GM23248 (cell line): Measurements from ENCODE around the gene CDYL. TPM values are rescaled to one million over a fixed set of nuclear protein-coding genes. Genes with fewer than 3 reads are reported as not detected.

Experiments used
- DNase-seq: peaks from one replicate; pipeline ENCODE4 v3.0.0-alpha.2; 2015
- H2AFZ ChIP-seq: fragments of 200-600 bp; sonication (generic); 2 replicates; pipeline ENCODE4 v1.6.1; 2016; ENCODE audit warnings: antibody characterized with exemption
- H3F3A ChIP-seq: fragments of 200-600 bp; sonication (generic); 2 replicates; pipeline ENCODE4 v1.6.1; 2016; ENCODE audit warnings: mild to moderate bottlenecking, antibody characterized with exemption, mixed run types; ENCODE audit not compliant: insufficient read depth
- H3K27ac ChIP-seq: fragments of 200-600 bp; sonication (generic); 2 replicates; pipeline ENCODE4 v1.5.1; 2016; ENCODE audit warnings: mild to moderate bottlenecking
- H3K27me3 ChIP-seq: fragments of 200-600 bp; sonication (generic); replicated peaks from 2 replicates; pipeline ENCODE4 v1.6.1; 2016; ENCODE audit warnings: mild to moderate bottlenecking; ENCODE audit not compliant: insufficient read depth
- H3K36me3 ChIP-seq: fragments of 200-600 bp; sonication (generic); 2 replicates; pipeline ENCODE4 v1.6.1; 2016; ENCODE audit warnings: low read depth, mild to moderate bottlenecking
- H3K4me1 ChIP-seq: fragments of 200-600 bp; sonication (generic); 2 replicates; pipeline ENCODE4 v1.6.1; 2016; ENCODE audit warnings: mild to moderate bottlenecking; ENCODE audit not compliant: insufficient read depth
- H3K4me2 ChIP-seq: fragments of 200-600 bp; sonication (generic); one replicate; pipeline ENCODE4 v1.6.1; 2016; ENCODE audit warnings: mild to moderate bottlenecking; ENCODE audit not compliant: unreplicated experiment
- H3K4me3 ChIP-seq: fragments of 200-600 bp; sonication (generic); 2 replicates; pipeline ENCODE4 v1.5.1; 2016; ENCODE audit warnings: mild to moderate bottlenecking
- H3K79me2 ChIP-seq: fragments of 200-600 bp; sonication (generic); 2 replicates; pipeline ENCODE4 v1.6.1; 2016; ENCODE audit warnings: mild to moderate bottlenecking; ENCODE audit not compliant: insufficient read depth
- H3K9ac ChIP-seq: fragments of 200-600 bp; sonication (generic); 2 replicates; pipeline ENCODE4 v1.6.1; 2016; ENCODE audit warnings: mild to moderate bottlenecking
- H3K9me2 ChIP-seq: fragments of 200-600 bp; sonication (generic); 2 replicates; pipeline ENCODE4 v1.6.1; 2016; ENCODE audit warnings: mixed run types, mild to moderate bottlenecking, moderate library complexity; ENCODE audit not compliant: insufficient read depth
- H3K9me3 ChIP-seq: fragments of 200-600 bp; sonication (generic); one replicate; pipeline ENCODE4 v1.6.1; 2017; ENCODE audit warnings: low read depth
- H4K20me1 ChIP-seq: fragments of 200-600 bp; sonication (generic); 2 replicates; pipeline ENCODE4 v1.6.0; 2016; ENCODE audit not compliant: insufficient read depth
- EZH2 ChIP-seq: fragments of 200-600 bp; sonication (generic); IDR thresholded peaks from 2 replicates; pipeline ENCODE4 v1.6.1; 2018; ENCODE audit warnings: antibody characterized with exemption, mild to moderate bottlenecking; ENCODE audit not compliant: insufficient read depth, poor library complexity, severe bottlenecking
- EZH2phosphoT487 ChIP-seq: fragments of 200-600 bp; sonication (generic); IDR thresholded peaks from 2 replicates; pipeline ENCODE4 v1.6.1; 2018; ENCODE audit warnings: antibody characterized with exemption, moderate library complexity, mild to moderate bottlenecking, low read depth; ENCODE audit not compliant: insufficient read depth
- WGBS, 2 experiments: methylation state at CpG; one replicate each; pipeline ENCODE4 v1.1.6; 2015 to 2017; ENCODE audit warnings: low lambda C conversion rate in 2 of 2, low coverage in 1 of 2; ENCODE audit errors: missing lambda C conversion rate in 2 of 2; 5-methylcytosine and 5-hydroxymethylcytosine counted together
- in situ Hi-C: fragments of 300-500 bp; cut with MboI; formaldehyde crosslinking; loops from 2 replicates; pipeline ENCODE4 v1.15.0; 2020
- polyA plus RNA-seq: library from polyadenylated mRNA; unstranded; fragments of >200 nt; fragmentation: Nextera tagmentation; extraction: Ambion mirVana; gene quantifications from 2 replicates; pipeline ENCODE4 v1.2.1, GENCODE V29; 2016
- total RNA-seq: library from RNA; depleted of rRNA; stranded (reverse); fragments of >200 nt; shearing (Covaris generic); gene quantifications from 2 replicates; pipeline ENCODE4 v1.2.3, GENCODE V29; 2014

Gene CDYL
- total and polyA plus RNA-seq, 2 experiments from 2014 or later = 7.9 to 27.9 TPM

GRCh38 chr6:4924661-4925271 lies 148.6 kb downstream of the CDYL start:
- no peaks in the 10 kb centered on the region for H3K9me2 ChIP-seq
- H3K4me2 ChIP-seq = no peak overlapping the region
- H3K9ac ChIP-seq = no peak overlapping the region
- H3K27me3 ChIP-seq = no peaks in the 10 kb centered on the region
- peaks cover 98% of the 10 kb centered on the region for H3K79me2 ChIP-seq
- H3K36me3 ChIP-seq = no peaks in the 10 kb centered on the region
- no peak overlapping the region for H3K27ac ChIP-seq
- no peak for DNase-seq
- no peaks in the 10 kb centered on the region for H3K9me3 ChIP-seq
- no peak overlapping the region for H2AFZ ChIP-seq
- in situ Hi-C loops = loop anchor here (25.0 kb wide), 1 partner anchor 612 kb away; no protein-coding TSS in a partner anchor
- H4K20me1 ChIP-seq = peaks cover 13% of the 10 kb centered on the region; the same call in 1 of the 2 replicates
- H3K4me1 ChIP-seq = peaks cover 14% of the 10 kb centered on the region
- WGBS, 2 experiments = 98 to 99% methylated on average over 9 of the region's 9 CpGs
- TF ChIP-seq EZH2phosphoT487 (no peak), EZH2 (no peak)
- no peak overlapping the region for H3K4me3 ChIP-seq
- peaks cover 8% of the 10 kb centered on the region for H3F3A ChIP-seq

- Histone ChIP-seq H3F3A (peaks cover 8% of the 10 kb centered on the region), H3K79me2 (peaks cover 98% of the 10 kb centered on the region), H3K27ac (no peak overlapping the region), H3K27me3 (no peaks in the 10 kb centered on the region), H3K4me1 (peaks cover 14% of the 10 kb centered on the region), H3K36me3 (no peaks in the 10 kb centered on the region), H3K4me3 (no peak overlapping the region), H3K9ac (no peak overlapping the region), H3K9me3 (no peaks in the 10 kb centered on the region), H3K9me2 (no peaks in the 10 kb centered on the region), H2AFZ (no peak overlapping the region), H3K4me2 (no peak overlapping the region), H4K20me1 (peaks cover 14% of the 10 kb centered on the region; the same call in 1 of the 2 replicates)
- DNase-seq = no peak
- TF ChIP-seq EZH2 (no peak), EZH2phosphoT487 (no peak)
- 94 to 95% methylated on average over 12 of the region's 12 CpGs for WGBS, 2 experiments
- in situ Hi-C loops = loop anchor here (25.0 kb wide), 1 partner anchor 613 kb away; no protein-coding TSS in a partner anchor
These were observed 149.4 kb downstream of the CDYL start for GRCh38 chr6:4925580-4925979.

- in situ Hi-C loops = loop anchor here (25.0 kb wide), 1 partner anchor 616 kb away; no protein-coding TSS in a partner anchor
- no peak overlapping the region for H2AFZ ChIP-seq
- peaks cover 98% of the 10 kb centered on the region for H3K79me2 ChIP-seq
- H4K20me1 ChIP-seq = peaks cover 14% of the 10 kb centered on the region; the same call in 1 of the 2 replicates
- H3K27me3 ChIP-seq = no peaks in the 10 kb centered on the region
- H3K9me3 ChIP-seq = no peaks in the 10 kb centered on the region
- TF ChIP-seq EZH2phosphoT487 = no peak
- no peak for TF ChIP-seq EZH2
- H3K4me2 ChIP-seq = no peak overlapping the region
- peaks cover 8% of the 10 kb centered on the region for H3F3A ChIP-seq
- no peak overlapping the region for H3K27ac ChIP-seq
- DNase-seq = peak; percentile 52
- no peak overlapping the region for H3K4me3 ChIP-seq
- H3K36me3 ChIP-seq = no peaks in the 10 kb centered on the region
- no peak overlapping the region for H3K9ac ChIP-seq
- H3K9me2 ChIP-seq = no peaks in the 10 kb centered on the region
- H3K4me1 ChIP-seq = peaks cover 21% of the 10 kb centered on the region
- WGBS, 2 experiments = 35 to 44% methylated on average over 3 of the region's 3 CpGs
These were observed 152.2 kb downstream of the CDYL start for GRCh38 chr6:4928426-4928825.

- no peaks in the 10 kb centered on the region for H3K9me3 ChIP-seq
- TF ChIP-seq EZH2phosphoT487 (no peak), EZH2 (no peak)
- no peak overlapping the region for H2AFZ ChIP-seq
- H3K4me1 ChIP-seq = peaks cover 22% of the 10 kb centered on the region
- no peak overlapping the region for H3K27ac ChIP-seq
- no peak for DNase-seq
- no peaks in the 10 kb centered on the region for H3K27me3 ChIP-seq
- in situ Hi-C loops = loop anchor here (25.0 kb wide), 1 partner anchor 617 kb away; no protein-coding TSS in a partner anchor
- no peak overlapping the region for H3K9ac ChIP-seq
- no peaks in the 10 kb centered on the region for H3K36me3 ChIP-seq
- H3K79me2 ChIP-seq = peaks cover 99% of the 10 kb centered on the region
- 92 to 95% methylated on average over 1 of the region's 1 CpG for WGBS, 2 experiments
- H3K9me2 ChIP-seq = no peaks in the 10 kb centered on the region
- peaks cover 14% of the 10 kb centered on the region; the same call in 1 of the 2 replicates for H4K20me1 ChIP-seq
- H3K4me3 ChIP-seq = no peak overlapping the region
- H3K4me2 ChIP-seq = no peak overlapping the region
- peaks cover 8% of the 10 kb centered on the region for H3F3A ChIP-seq
These were observed 153.0 kb downstream of the CDYL start for GRCh38 chr6:4929097-4929718.
